ENCODE data around the gene SENP8. TPM values are rescaled to one million over a fixed set of nuclear protein-coding genes. Genes with fewer than 3 reads are reported as not detected.
A peak's percentile ranks its signal among the peaks of the same experiment; 100 is the strongest.
"Not testable (repeated sequence)": the region's sequence is repeated elsewhere in the genome, so short reads cannot be mapped to it uniquely, and the experiment has no call there.

SENP8 gene
- total RNA-seq, 2 experiments from 2014 or later = 1.1 to 1.4 TPM

DNA sequence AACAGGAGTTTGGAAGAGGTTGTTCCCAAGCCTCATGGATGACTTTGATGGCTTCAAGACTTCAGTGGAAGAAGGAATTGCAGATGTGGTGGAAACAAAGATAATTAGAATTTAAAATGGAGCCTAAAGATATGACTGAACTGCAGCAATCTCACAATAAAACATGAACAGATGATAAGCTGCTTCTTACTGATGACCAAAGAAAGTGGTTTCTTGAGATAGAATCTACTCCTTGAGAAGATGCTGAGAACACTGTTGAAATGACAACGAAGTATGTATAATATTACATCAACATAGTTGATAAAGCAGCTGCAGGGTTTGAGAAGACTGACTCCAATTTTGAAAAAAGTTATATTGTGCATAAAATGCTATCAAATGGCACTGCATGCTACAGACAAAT lies 21.4 kb upstream of the SENP8 start:
- H3K27ac Mint-ChIP-seq = no peak overlapping the region
- H3K4me3 Mint-ChIP-seq = no peak overlapping the region
- no peaks in the 10 kb centered on the region for H3K27me3 Mint-ChIP-seq
- ATAC-seq (no peak), DNase-seq (no peak)
- H3K36me3 Mint-ChIP-seq = peaks cover 1% of the 10 kb centered on the region
- H3K4me1 Mint-ChIP-seq = no peaks in the 10 kb centered on the region
- CTCF ChIA-PET = no interaction called here
- peaks cover 2% of the 10 kb centered on the region for H3K9me3 Mint-ChIP-seq (ENCODE audit: low read depth)

DNA sequence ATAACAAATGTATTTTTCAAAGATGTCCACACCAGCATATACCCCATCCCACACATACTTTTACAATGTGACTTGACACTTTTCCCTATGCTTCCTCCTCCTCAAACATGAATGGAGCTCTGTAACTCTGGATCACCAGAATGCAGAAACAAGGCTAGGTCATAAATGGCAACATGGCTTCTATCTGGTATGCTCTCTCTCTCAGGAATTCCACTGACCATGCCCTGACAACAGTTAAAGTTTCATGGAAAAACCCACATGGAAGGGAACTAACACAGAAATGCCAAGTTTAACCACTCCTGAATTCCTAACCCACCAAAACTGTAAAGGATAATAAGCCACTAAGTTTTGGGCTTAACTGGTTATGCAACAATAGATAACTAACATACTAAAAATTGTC lies 20.2 kb upstream of the SENP8 start:
- DNase-seq (no peak), ATAC-seq (no peak)
- Mint-ChIP-seq H3K4me3 (no peak overlapping the region), H3K27me3 (no peaks in the 10 kb centered on the region), H3K36me3 (peaks cover 1% of the 10 kb centered on the region), H3K4me1 (no peaks in the 10 kb centered on the region), H3K27ac (no peak overlapping the region), H3K9me3 (ENCODE audit: low read depth) (peaks cover 2% of the 10 kb centered on the region)
- CTCF ChIA-PET = no interaction called here

GRCh38 chr15:72099155-72099554 lies 19.0 kb upstream of the SENP8 start:
- H3K27me3 Mint-ChIP-seq = no peaks in the 10 kb centered on the region
- H3K9me3 Mint-ChIP-seq (ENCODE audit: low read depth) = peaks cover 2% of the 10 kb centered on the region
- no peak overlapping the region for H3K27ac Mint-ChIP-seq
- peaks cover 1% of the 10 kb centered on the region for H3K36me3 Mint-ChIP-seq
- H3K4me3 Mint-ChIP-seq = no peak overlapping the region
- no peak for ATAC-seq
- no peak for DNase-seq
- no peaks in the 10 kb centered on the region for H3K4me1 Mint-ChIP-seq
- CTCF ChIA-PET = no interaction called here

DNA sequence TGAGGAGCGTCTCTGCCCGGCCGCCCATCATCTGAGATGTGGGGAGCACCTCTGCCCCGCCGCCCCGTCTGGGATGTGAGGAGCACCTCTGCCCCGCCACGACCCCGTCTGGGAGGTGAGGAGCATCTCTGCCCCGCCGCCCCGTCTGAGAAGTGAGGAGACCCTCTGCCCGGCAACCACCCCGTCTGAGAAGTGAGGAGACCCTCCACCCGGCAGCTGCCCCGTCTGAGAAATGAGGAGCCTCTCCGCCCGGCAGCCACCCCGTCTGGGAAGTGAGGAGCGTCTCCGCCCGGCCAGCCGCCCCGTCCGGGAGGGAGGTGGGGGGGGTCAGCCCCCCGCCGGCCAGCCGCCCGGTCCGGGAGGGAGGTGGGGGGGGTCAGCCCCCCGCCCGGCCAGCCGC lies 17.7 kb upstream of the SENP8 start:
- H3K4me3 Mint-ChIP-seq; H3K36me3 Mint-ChIP-seq; H3K27ac Mint-ChIP-seq; DNase-seq; H3K27me3 Mint-ChIP-seq; ATAC-seq; H3K9me3 Mint-ChIP-seq (ENCODE audit: low read depth); CTCF ChIA-PET; H3K4me1 Mint-ChIP-seq: not testable (repeated sequence)

DNA sequence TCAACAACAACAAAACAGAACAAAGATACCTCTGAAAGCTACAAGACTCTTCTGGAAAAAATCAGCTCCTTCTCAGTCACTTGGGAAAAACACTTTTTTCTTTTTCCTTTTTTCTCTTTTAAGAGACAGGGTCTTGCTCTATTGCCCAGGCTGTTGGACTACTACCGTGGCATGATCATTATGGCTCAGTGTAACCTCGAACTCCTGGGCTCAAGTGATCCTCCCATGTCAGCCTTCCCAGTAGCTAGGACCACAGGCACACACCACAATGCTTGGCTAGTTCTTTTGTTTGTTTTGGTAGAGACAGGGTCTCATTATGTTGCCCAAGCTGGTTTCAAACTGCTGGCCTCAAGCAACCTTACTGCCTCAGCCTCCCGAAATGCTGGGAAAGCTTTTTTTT lies 13.1 kb upstream of the SENP8 start:
- Mint-ChIP-seq H3K9me3 (ENCODE audit: low read depth) (no peaks in the 10 kb centered on the region), H3K4me3 (no peak overlapping the region), H3K27me3 (no peaks in the 10 kb centered on the region), H3K36me3 (no peaks in the 10 kb centered on the region), H3K4me1 (no peaks in the 10 kb centered on the region), H3K27ac (no peak overlapping the region)
- ATAC-seq (no peak), DNase-seq (no peak)
- CTCF ChIA-PET = no interaction called here

GRCh38 chr15:72106068-72106467 lies 12.1 kb upstream of the SENP8 start:
- H3K9me3 Mint-ChIP-seq (ENCODE audit: low read depth) = no peaks in the 10 kb centered on the region
- no peak overlapping the region for H3K4me3 Mint-ChIP-seq
- CTCF ChIA-PET = no interaction called here
- no peak overlapping the region for H3K27ac Mint-ChIP-seq
- no peaks in the 10 kb centered on the region for H3K4me1 Mint-ChIP-seq
- H3K36me3 Mint-ChIP-seq = no peaks in the 10 kb centered on the region
- no peak for DNase-seq
- H3K27me3 Mint-ChIP-seq = no peaks in the 10 kb centered on the region
- ATAC-seq = no peak

GRCh38 chr15:72110355-72110754 lies 7.8 kb upstream of the SENP8 start:
- Mint-ChIP-seq H3K4me3 (no peak overlapping the region), H3K36me3 (no peaks in the 10 kb centered on the region), H3K27ac (no peak overlapping the region), H3K9me3 (ENCODE audit: low read depth) (no peaks in the 10 kb centered on the region), H3K27me3 (peaks cover 2% of the 10 kb centered on the region), H3K4me1 (peaks cover 3% of the 10 kb centered on the region)
- CTCF ChIA-PET = interaction anchor here (0.7 kb wide), 1 partner anchor 107 kb away, joined by 4 read pairs; no protein-coding TSS in a partner anchor
- no peak for ATAC-seq
- no peak for DNase-seq

- Mint-ChIP-seq H3K4me3 (no peak overlapping the region), H3K27ac (no peak overlapping the region), H3K4me1 (peaks cover 16% of the 10 kb centered on the region), H3K36me3 (no peaks in the 10 kb centered on the region), H3K9me3 (ENCODE audit: low read depth) (no peaks in the 10 kb centered on the region), H3K27me3 (peaks cover 3% of the 10 kb centered on the region)
- CTCF ChIA-PET = no interaction called here
- ATAC-seq = no peak
- no peak for DNase-seq
Measured at GRCh38 chr15:72112116-72112515, 6.1 kb upstream of the SENP8 start.

- ATAC-seq = no peak
- peaks cover 3% of the 10 kb centered on the region for H3K27me3 Mint-ChIP-seq
- CTCF ChIA-PET = no interaction called here
Measured at GRCh38 chr15:72112805-72113204, 5.4 kb upstream of the SENP8 start.

DNA sequence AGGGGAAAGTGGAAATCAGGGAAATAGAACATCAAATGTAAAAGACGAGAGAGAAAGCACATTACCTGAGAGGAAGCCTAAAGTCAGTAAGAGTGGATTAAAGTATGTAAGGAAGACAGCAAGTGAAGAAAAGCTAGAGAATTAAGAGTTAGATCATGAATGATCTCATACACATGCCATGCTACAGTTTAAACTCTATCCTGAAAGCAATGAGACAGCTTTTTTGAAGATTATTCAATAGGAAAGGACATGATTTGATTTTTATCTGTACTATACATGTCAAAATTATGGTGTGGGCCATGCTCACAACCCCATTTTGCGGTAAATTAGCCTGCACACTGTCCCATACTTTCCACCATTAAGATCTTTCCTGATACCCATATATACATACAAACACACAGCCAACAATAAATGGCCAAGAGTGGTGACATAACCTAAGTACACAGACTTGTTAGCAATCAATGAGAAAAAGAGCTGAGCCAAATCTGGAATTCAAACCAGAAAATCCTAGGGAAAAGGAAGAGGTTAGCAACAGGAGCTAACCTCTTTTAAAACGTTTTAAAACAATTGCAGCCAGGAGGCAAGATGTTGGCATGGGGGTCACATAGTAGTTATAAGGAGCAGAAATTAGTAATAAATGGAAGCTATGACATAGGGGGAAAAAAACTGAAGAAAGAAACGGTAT lies 4.7 kb upstream of the SENP8 start:
- H3K36me3 Mint-ChIP-seq = no peaks in the 10 kb centered on the region
- ATAC-seq = no peak
- no peak overlapping the region for H3K4me3 Mint-ChIP-seq
- no peak for DNase-seq
- no peaks in the 10 kb centered on the region for H3K9me3 Mint-ChIP-seq (ENCODE audit: low read depth)
- no peak overlapping the region for H3K27ac Mint-ChIP-seq
- H3K27me3 Mint-ChIP-seq = peaks cover 3% of the 10 kb centered on the region
- CTCF ChIA-PET = no interaction called here
- H3K4me1 Mint-ChIP-seq = peaks cover 17% of the 10 kb centered on the region

More at GRCh38 chr15:72112805-72113204, 5.4 kb upstream of the SENP8 start:
- Mint-ChIP-seq H3K36me3 (no peaks in the 10 kb centered on the region), H3K4me1 (peaks cover 17% of the 10 kb centered on the region), H3K27ac (no peak overlapping the region), H3K9me3 (ENCODE audit: low read depth) (no peaks in the 10 kb centered on the region), H3K4me3 (no peak overlapping the region)
- no peak for DNase-seq

DNA sequence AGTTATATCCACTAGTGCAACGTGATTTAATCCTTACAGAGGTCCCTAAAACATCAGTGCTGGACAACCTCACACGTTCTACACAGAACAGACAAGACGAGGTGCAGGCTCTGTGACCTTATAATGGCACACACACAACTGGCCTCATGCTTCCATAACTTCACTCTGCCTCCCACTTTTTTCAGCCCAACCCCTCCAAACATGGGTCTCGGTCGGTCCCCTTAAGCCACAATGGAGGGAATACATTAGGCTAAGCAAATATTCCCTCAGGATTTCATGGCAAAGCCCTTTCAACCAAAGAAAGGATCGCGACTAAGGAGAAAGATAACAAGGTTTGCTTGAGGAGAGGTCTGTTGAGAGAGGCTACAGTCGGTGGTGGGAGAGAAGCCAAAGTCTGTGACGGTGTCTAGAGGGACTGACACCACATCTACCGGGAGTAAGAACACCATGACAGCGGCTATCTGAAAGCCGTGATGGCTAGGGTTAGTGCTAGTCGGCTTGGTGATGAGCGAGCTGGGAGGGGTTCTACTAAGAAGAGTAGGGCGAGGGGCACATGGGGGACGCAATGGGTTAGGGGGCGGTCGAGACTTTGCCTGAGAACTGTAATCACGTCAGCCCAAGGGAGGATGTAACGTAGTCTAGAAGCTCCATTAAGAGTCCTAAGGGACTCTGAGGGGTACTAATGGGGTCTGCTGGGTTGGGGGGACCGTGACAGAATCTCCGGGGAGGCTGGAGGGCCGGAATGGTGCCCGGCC lies 1.3 kb upstream of the SENP8 start:
- peaks cover 3% of the 10 kb centered on the region for H3K27me3 Mint-ChIP-seq
- H3K36me3 Mint-ChIP-seq = peaks cover 2% of the 10 kb centered on the region
- CTCF ChIA-PET = interaction anchor here (1.5 to 1.9 kb wide), 2 partner anchors 336 to 373 kb away, joined by 3 to 6 read pairs; no protein-coding TSS in a partner anchor
- H3K4me3 Mint-ChIP-seq = peak overlapping the region; percentile 92
- DNase-seq = no peak
- H3K4me1 Mint-ChIP-seq = peaks cover 28% of the 10 kb centered on the region
- no peaks in the 10 kb centered on the region for H3K9me3 Mint-ChIP-seq (ENCODE audit: low read depth)
- peak overlapping the region; percentile 89 for H3K27ac Mint-ChIP-seq
- no peak for ATAC-seq

GRCh38 chr15:72117486-72118016 lies 652 bp upstream of the SENP8 start:
- peak; percentile 77 for ATAC-seq
- Mint-ChIP-seq H3K27me3 (peaks cover 3% of the 10 kb centered on the region), H3K27ac (peak overlapping the region; percentile 89), H3K4me1 (peaks cover 28% of the 10 kb centered on the region), H3K4me3 (peak overlapping the region; percentile 92), H3K9me3 (ENCODE audit: low read depth) (no peaks in the 10 kb centered on the region), H3K36me3 (peaks cover 2% of the 10 kb centered on the region)
- peak; percentile 83 for DNase-seq
- CTCF ChIA-PET = interaction anchor here (1.5 to 1.9 kb wide), 2 partner anchors 336 to 374 kb away, joined by 3 to 6 read pairs; no protein-coding TSS in a partner anchor

GRCh38 chr15:72124218-72124617 lies 6.0 kb downstream of the SENP8 start:
- no peaks in the 10 kb centered on the region for H3K27me3 Mint-ChIP-seq
- no peaks in the 10 kb centered on the region for H3K9me3 Mint-ChIP-seq (ENCODE audit: low read depth)
- H3K4me1 Mint-ChIP-seq = peaks cover 3% of the 10 kb centered on the region
- no peak for DNase-seq
- no peak for ATAC-seq
- H3K27ac Mint-ChIP-seq = no peak overlapping the region
- CTCF ChIA-PET = no interaction called here
- H3K4me3 Mint-ChIP-seq = no peak overlapping the region
- H3K36me3 Mint-ChIP-seq = peaks cover 2% of the 10 kb centered on the region
